ENCODE measurements around the gene IL1B. TPM values are rescaled to one million over a fixed set of nuclear protein-coding genes. Genes with fewer than 3 reads are reported as not detected.

The IL1B gene
- not detected in 2 replicates for total RNA-seq

DNA sequence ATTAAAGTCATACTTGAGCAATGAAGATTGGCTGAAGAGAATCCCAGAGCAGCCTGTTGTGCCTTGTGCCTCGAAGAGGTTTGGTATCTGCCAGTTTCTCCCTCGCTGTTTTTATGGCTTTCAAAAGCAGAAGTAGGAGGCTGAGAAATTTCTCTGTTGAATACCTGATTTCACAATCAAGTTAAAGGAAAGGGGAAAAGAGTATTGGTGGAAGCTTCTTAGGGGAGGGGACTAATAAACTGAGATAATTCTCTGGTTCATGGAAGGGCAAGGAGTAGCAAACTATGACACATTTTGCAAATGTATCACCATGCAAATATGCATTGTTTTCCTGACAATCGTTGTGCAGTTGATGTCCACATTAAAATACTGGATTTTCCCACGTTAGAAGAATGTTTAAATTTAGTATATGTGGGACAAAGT is at the start of gene IL1B:
TSS of gene IL1B (minus strand) at position 85 of the 423 bp plus-strand sequence. CDS start 550 bp downstream, outside the sequence.

GRCh38 chr2:112784199-112785189 is 52.1 kb downstream of the IL1B start, which contains the start of gene IL1A:
Gene IL1A, minus strand, starts transcription at chr2:112784493. Its CDS starts 723 bp downstream, at chr2:112783770.

Other genes with a start within 250 kb of the IL1B start
- 11.7 and 13.5 TPM in 2 replicates for gene SLC20A1, start 190.8 kb downstream of the IL1B start, total RNA-seq
- not detected in 2 replicates for gene NT5DC4, start 115.8 kb downstream of the IL1B start, total RNA-seq
- 0.76 and 1.0 TPM in 2 replicates for gene CKAP2L, start 72.2 kb downstream of the IL1B start, total RNA-seq
- not detected in 2 replicates for gene IL1A, start 52.3 kb downstream of the IL1B start, total RNA-seq
- not detected in 2 replicates for gene IL37, start 74.4 kb upstream of the IL1B start, total RNA-seq
- gene IL36G, start 141.2 kb upstream of the IL1B start, total RNA-seq, result not detected in 2 replicates
- not detected in 2 replicates for gene IL36A, start 168.7 kb upstream of the IL1B start, total RNA-seq
- gene IL36B, start 216.1 kb upstream of the IL1B start, total RNA-seq, result not detected in 2 replicates
- gene IL36RN, start 222.4 kb upstream of the IL1B start, total RNA-seq, result not detected in 2 replicates
- not detected in 2 replicates for gene IL1F10, start 231.2 kb upstream of the IL1B start, total RNA-seq